Type B pancreatic cell (in vitro differentiated cells): Measurements from ENCODE around the gene TCEAL9. TPM values are rescaled to one million over a fixed set of nuclear protein-coding genes. Genes with fewer than 3 reads are reported as not detected.
"Not testable (repeated sequence)": the region's sequence is repeated elsewhere in the genome, so short reads cannot be mapped to it uniquely, and the experiment has no call there.

Experiments
- DNase-seq: peaks from one replicate; pipeline ENCODE4 v3.0.0; 2021; ENCODE audit warnings: mixed read lengths; ENCODE audit not compliant: unreplicated experiment; ENCODE audit errors: extremely low spot score
- H3K27ac Mint-ChIP-seq: 2 replicates; pipeline ENCODE4 v1.8.0; 2021; ENCODE audit warnings: mild to moderate bottlenecking, mixed read lengths
- H3K27me3 Mint-ChIP-seq: 2 replicates; pipeline ENCODE4 v1.8.0; 2021; ENCODE audit warnings: mixed read lengths
- H3K36me3 Mint-ChIP-seq: 2 replicates; pipeline ENCODE4 v1.8.0; 2021; ENCODE audit warnings: mixed read lengths
- H3K4me1 Mint-ChIP-seq: one replicate; pipeline ENCODE4 v1.8.0; 2021; ENCODE audit warnings: mixed read lengths; ENCODE audit not compliant: unreplicated experiment
- H3K4me3 Mint-ChIP-seq: 2 replicates; pipeline ENCODE4 v1.8.0; 2021; ENCODE audit warnings: mild to moderate bottlenecking, mixed read lengths
- H3K9me3 Mint-ChIP-seq: 2 replicates; pipeline ENCODE4 v1.8.0; 2021; ENCODE audit warnings: mixed read lengths
- CTCF ChIP-seq: fragments of 200-600 bp; sonication (generic); conservative IDR thresholded peaks from 2 replicates; pipeline ENCODE4 v1.5.0; 2021; ENCODE audit warnings: antibody characterized with exemption, mild to moderate bottlenecking
- total RNA-seq: library from RNA; stranded (reverse); gene quantifications from 2 replicates; pipeline ENCODE4 v1.2.1, GENCODE V29; 2021; ENCODE audit warnings: low replicate concordance

TCEAL9 gene
- total RNA-seq, 1 donor from 2014 or later, result 43.1 TPM

- no peak for DNase-seq
- Mint-ChIP-seq H3K27ac (peak overlapping the region; percentile 98), H3K4me3 (peak overlapping the region; percentile 98), H3K9me3 (no peaks in the 10 kb centered on the region), H3K4me1 (peaks cover 3% of the 10 kb centered on the region), H3K36me3 (peaks cover 13% of the 10 kb centered on the region), H3K27me3 (no peaks in the 10 kb centered on the region)
- no peak for TF ChIP-seq CTCF
These were observed 552 bp downstream of the TCEAL9 start for GRCh38 chrX:103356858-103357257.

- Mint-ChIP-seq H3K4me3 (peak overlapping the region; percentile 98), H3K9me3 (no peaks in the 10 kb centered on the region), H3K27ac (no peak overlapping the region), H3K36me3 (peaks cover 13% of the 10 kb centered on the region), H3K27me3 (no peaks in the 10 kb centered on the region), H3K4me1 (peaks cover 3% of the 10 kb centered on the region)
- TF ChIP-seq CTCF, result no peak
- no peak for DNase-seq
These were observed 1.6 kb downstream of the TCEAL9 start for GRCh38 chrX:103357871-103358270.

GRCh38 chrX:103359605-103360004, 3.3 kb downstream of the TCEAL9 start:
- DNase-seq, H3K27me3 Mint-ChIP-seq, H3K4me1 Mint-ChIP-seq, H3K9me3 Mint-ChIP-seq: not testable (repeated sequence)
- Mint-ChIP-seq H3K36me3 (peaks cover 13% of the 10 kb centered on the region), H3K4me3 (peak overlapping the region; percentile 73), H3K27ac (peak overlapping the region; percentile 9)

GRCh38 chrX:103360092-103360491, 3.8 kb downstream of the TCEAL9 start:
- H3K27me3 Mint-ChIP-seq, result no peaks in the 10 kb centered on the region
- H3K4me1 Mint-ChIP-seq, result peaks cover 3% of the 10 kb centered on the region
- H3K36me3 Mint-ChIP-seq, result peaks cover 13% of the 10 kb centered on the region
- no peak for DNase-seq
- no peaks in the 10 kb centered on the region for H3K9me3 Mint-ChIP-seq
- H3K27ac Mint-ChIP-seq, result no peak overlapping the region
- TF ChIP-seq CTCF, result no peak
- no peak overlapping the region for H3K4me3 Mint-ChIP-seq

GRCh38 chrX:103360916-103361315, 4.6 kb downstream of the TCEAL9 start:
- H3K27me3 Mint-ChIP-seq, result no peaks in the 10 kb centered on the region
- no peak for DNase-seq
- TF ChIP-seq CTCF, result no peak
- H3K9me3 Mint-ChIP-seq, result no peaks in the 10 kb centered on the region
- H3K4me1 Mint-ChIP-seq, result peaks cover 3% of the 10 kb centered on the region
- peaks cover 13% of the 10 kb centered on the region for H3K36me3 Mint-ChIP-seq
- H3K27ac Mint-ChIP-seq, result no peak overlapping the region
- no peak overlapping the region for H3K4me3 Mint-ChIP-seq

- no peak overlapping the region for H3K27ac Mint-ChIP-seq
These were observed 5.5 kb downstream of the TCEAL9 start for GRCh38 chrX:103361798-103362197.

More at GRCh38 chrX:103361798-103362197, 5.5 kb downstream of the TCEAL9 start:
- no peak for DNase-seq
- Mint-ChIP-seq H3K4me3 (no peak overlapping the region), H3K9me3 (peaks cover 1% of the 10 kb centered on the region), H3K4me1 (peaks cover 3% of the 10 kb centered on the region), H3K36me3 (peaks cover 13% of the 10 kb centered on the region), H3K27me3 (no peaks in the 10 kb centered on the region)
- no peak for TF ChIP-seq CTCF
